Measurements from ENCODE around the gene DMPK.
"Not testable (repeated sequence)": the region's sequence is repeated elsewhere in the genome, so short reads cannot be mapped to it uniquely, and the experiment has no call there.

DMPK gene

GRCh38 chr19:45745606-45746005 lies 36.7 kb downstream of the DMPK start:
- no peaks in the 10 kb centered on the region for H3K4me1 ChIP-seq
- in situ Hi-C loops (cut with MboI; ENCODE audit: low sequenced_read_pairs) = no loop called here
- H3K9me3 ChIP-seq = no peaks in the 10 kb centered on the region

DNA sequence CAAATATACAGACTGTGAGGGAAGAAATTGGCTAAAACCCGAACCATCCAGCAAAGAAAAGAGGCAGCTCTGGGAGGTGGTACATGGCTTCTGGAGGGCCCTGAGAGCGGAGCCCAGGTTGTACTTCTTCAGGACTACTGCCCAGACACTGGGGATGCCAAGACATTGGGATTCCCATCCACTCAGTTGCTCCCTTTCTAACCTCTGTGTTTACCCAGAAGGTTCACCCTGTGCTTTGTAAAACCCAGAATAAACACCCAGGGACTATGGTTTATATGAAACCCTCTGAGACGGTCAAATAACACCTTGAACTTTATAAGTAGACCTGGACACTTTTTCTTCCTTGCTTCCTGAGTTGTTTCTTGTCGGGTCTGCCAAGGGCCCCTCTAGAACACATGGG lies 39.3 kb downstream of the DMPK start:
- Histone ChIP-seq H3K4me1 (no peaks in the 10 kb centered on the region), H3K27me3 (ENCODE audit: low read depth) (no peaks in the 10 kb centered on the region), H3K36me3 (replicated peaks) (no peaks in the 10 kb centered on the region), H3K4me3 (no peak overlapping the region), H3K9me3 (no peaks in the 10 kb centered on the region)
- DNase-seq (ENCODE audit: low spot score in 2 of 2) = no peak
- in situ Hi-C loops (cut with MboI; ENCODE audit: low sequenced_read_pairs) = no loop called here

More at GRCh38 chr19:45745606-45746005, 36.7 kb downstream of the DMPK start:
- Histone ChIP-seq H3K4me3 (no peak overlapping the region), H3K36me3 (replicated peaks) (no peaks in the 10 kb centered on the region), H3K27me3 (ENCODE audit: low read depth) (no peaks in the 10 kb centered on the region)
- no peak for DNase-seq (ENCODE audit: low spot score in 2 of 2)

GRCh38 chr19:45739498-45740439 lies 42.5 kb downstream of the DMPK start:
- no peak overlapping the region for H3K4me3 ChIP-seq
- in situ Hi-C loops (cut with MboI; ENCODE audit: low sequenced_read_pairs) = no loop called here
- H3K4me1 ChIP-seq = no peaks in the 10 kb centered on the region
- no peaks in the 10 kb centered on the region for H3K36me3 ChIP-seq (replicated peaks)
- H3K27me3 ChIP-seq (ENCODE audit: low read depth) = no peaks in the 10 kb centered on the region
- H3K9me3 ChIP-seq = no peaks in the 10 kb centered on the region
- DNase-seq (ENCODE audit: low spot score in 2 of 2) = peak in 1 of 2 experiments; percentile 16

GRCh38 chr19:45733160-45733810 lies 49.0 kb downstream of the DMPK start, which contains the start of gene MEIOSIN:
Gene MEIOSIN (plus strand): TSS chr19:45733439. CDS start chr19:45735377, 1,938 bp downstream.
- no peak for DNase-seq (ENCODE audit: low spot score in 2 of 2)
- no peak within 1 kb of the TSS for H3K4me3 ChIP-seq
- no peaks in the 10 kb centered on the region for H3K36me3 ChIP-seq (replicated peaks)
- no peaks in the 10 kb centered on the region for H3K9me3 ChIP-seq
- in situ Hi-C loops (cut with MboI; ENCODE audit: low sequenced_read_pairs) = no loop called here
- no peaks in the 10 kb centered on the region for H3K27me3 ChIP-seq (ENCODE audit: low read depth)
- H3K4me1 ChIP-seq = peaks cover 12% of the 10 kb centered on the region

DNA sequence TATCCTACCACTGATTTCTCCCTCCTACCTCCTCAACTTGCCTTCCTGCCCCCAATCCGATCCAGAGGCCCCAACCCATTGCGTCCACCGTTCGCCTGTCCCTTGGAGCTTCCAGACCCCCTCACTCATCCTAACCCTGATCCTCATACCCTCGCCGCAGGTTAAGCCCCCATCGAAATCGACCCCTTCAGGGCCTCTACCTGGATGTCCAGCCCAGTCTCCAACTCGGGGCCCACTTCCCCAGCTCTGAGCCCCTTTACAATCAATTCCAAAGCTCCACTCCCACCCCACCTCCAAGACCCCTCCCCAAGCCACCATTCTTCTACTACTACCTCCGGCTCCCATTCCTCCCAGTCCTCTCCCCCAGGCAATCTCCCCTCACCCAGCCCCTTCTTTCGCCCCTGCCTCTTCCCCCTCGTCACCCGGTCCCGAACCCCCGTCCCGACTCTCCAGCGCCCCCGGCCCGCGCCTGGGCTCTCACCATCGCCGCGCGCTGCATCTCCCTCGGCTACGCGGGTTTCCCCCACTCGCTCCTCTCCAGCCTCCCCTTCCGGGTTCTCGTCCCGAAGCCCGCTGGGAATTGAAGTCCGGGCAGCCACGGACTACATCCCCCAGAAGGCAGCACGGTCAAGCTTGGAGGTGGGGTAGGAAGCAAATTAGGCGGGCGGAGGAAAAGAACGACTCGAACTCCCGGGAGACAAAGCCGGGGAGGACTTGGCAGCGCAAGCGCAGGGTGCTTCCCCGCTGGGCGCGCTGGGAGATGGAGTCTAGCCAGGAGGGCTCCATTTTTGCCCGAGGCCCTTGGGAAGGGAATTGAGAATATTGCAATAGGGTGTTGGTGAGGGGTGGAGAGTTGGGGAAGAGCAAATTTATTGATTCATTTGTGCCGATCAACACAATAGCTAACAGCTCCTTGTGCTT lies 51.7 kb downstream of the DMPK start, which contains the start of gene FBXO46:
Gene FBXO46 (minus strand): TSS at position 529 of the 921 bp plus-strand sequence. CDS start 17,401 bp downstream, outside the sequence.
- peaks cover 12% of the 10 kb centered on the region for H3K4me1 ChIP-seq
- no peaks in the 10 kb centered on the region for H3K36me3 ChIP-seq (replicated peaks)
- H3K9me3 ChIP-seq = no peaks in the 10 kb centered on the region
- H3K27me3 ChIP-seq (ENCODE audit: low read depth) = no peaks in the 10 kb centered on the region
- DNase-seq (ENCODE audit: low spot score in 2 of 2) = peak; percentile 99
- peak within 1 kb of the TSS; percentile 79 for H3K4me3 ChIP-seq
- in situ Hi-C loops (cut with MboI; ENCODE audit: low sequenced_read_pairs) = no loop called here

GRCh38 chr19:45729800-45730290 lies 52.4 kb downstream of the DMPK start:
- peak overlapping the region; percentile 79 for H3K4me3 ChIP-seq
- in situ Hi-C loops (cut with MboI; ENCODE audit: low sequenced_read_pairs) = no loop called here
- DNase-seq (ENCODE audit: low spot score in 2 of 2) = no peak

GRCh38 chr19:45728683-45729082 lies 53.6 kb downstream of the DMPK start:
- H3K9me3 ChIP-seq; H3K4me3 ChIP-seq; in situ Hi-C loops (cut with MboI; ENCODE audit: low sequenced_read_pairs); DNase-seq (ENCODE audit: low spot score in 2 of 2); H3K36me3 ChIP-seq (replicated peaks); H3K27me3 ChIP-seq (ENCODE audit: low read depth): not testable (repeated sequence)
- H3K4me1 ChIP-seq = peaks cover 12% of the 10 kb centered on the region

More at GRCh38 chr19:45729800-45730290, 52.4 kb downstream of the DMPK start:
- Histone ChIP-seq H3K4me1 (peaks cover 12% of the 10 kb centered on the region), H3K27me3 (ENCODE audit: low read depth) (no peaks in the 10 kb centered on the region), H3K36me3 (replicated peaks) (no peaks in the 10 kb centered on the region), H3K9me3 (no peaks in the 10 kb centered on the region)

- H3K4me1 ChIP-seq; H3K27me3 ChIP-seq (ENCODE audit: low read depth); DNase-seq (ENCODE audit: low spot score in 2 of 2); H3K9me3 ChIP-seq; H3K4me3 ChIP-seq; in situ Hi-C loops (cut with MboI; ENCODE audit: low sequenced_read_pairs): not testable (repeated sequence)
- H3K36me3 ChIP-seq (replicated peaks) = peaks cover 13% of the 10 kb centered on the region
These were observed 62.2 kb downstream of the DMPK start for GRCh38 chr19:45720065-45720464.
